MM.1S (cell line): ENCODE data around the gene FAR2.

Experiments
- CTCF ChIP-seq: fragments of 300-600 bp; sonication (generic); IDR thresholded peaks from 2 replicates; pipeline ENCODE4 v1.5.1; 2016; ENCODE audit warnings: antibody characterized with exemption, low read length, mixed read lengths
- EZH2phosphoT487 ChIP-seq: fragments of 300-600 bp; sonication (generic); IDR thresholded peaks from 2 replicates; pipeline ENCODE4 v1.6.1; 2018; ENCODE audit warnings: antibody characterized with exemption, low read length

DNA sequence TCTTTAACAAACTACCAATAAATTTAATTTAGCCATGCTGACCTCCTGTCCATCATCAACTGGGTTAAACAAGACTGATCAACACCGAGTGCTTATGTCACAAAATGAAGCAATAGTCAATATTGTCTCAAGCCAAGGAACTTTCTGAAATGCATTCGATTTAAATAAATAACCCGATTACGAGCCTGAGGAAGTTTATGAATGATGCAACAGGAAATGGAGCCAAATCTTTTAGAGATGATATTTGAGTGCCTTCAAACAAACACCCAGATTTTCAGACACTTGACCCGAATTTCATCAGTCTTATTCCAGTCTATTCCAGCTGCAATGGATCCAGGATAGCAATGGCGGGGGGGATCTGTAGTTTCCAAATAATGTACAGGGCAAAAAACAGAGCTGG lies 27.9 kb downstream of the FAR2 start:
- TF ChIP-seq CTCF = no peak
- TF ChIP-seq EZH2phosphoT487 = no peak
